Keratinocyte (primary cell): ENCODE measurements around the gene SMARCD2. TPM values are rescaled to one million over a fixed set of nuclear protein-coding genes. Genes with fewer than 3 reads are reported as not detected.

Experiments used
- DNase-seq: peaks from one replicate; pipeline ENCODE4 v3.0.0-alpha.2; 2011; ENCODE audit warnings: low read depth, missing footprints, low spot score
- FAIRE-seq: peaks from 2 replicates; lab custom pipeline; 2011; peaks lifted over from hg19 to GRCh38; lab: Jason Lieb, UNC
- H2AFZ ChIP-seq: 2 replicates; pipeline ENCODE4 v1.6.0; 2012; ENCODE audit warnings: low read length, control low read depth, inconsistent platforms; ENCODE audit not compliant: control insufficient read depth
- H3K27ac ChIP-seq: 2 replicates; pipeline ENCODE4 v1.5.1; 2011; ENCODE audit warnings: low read length; ENCODE audit not compliant: control insufficient read depth, insufficient read depth
- H3K27me3 ChIP-seq: 3 replicates; pipeline ENCODE4 v1.6.0; 2011; ENCODE audit warnings: low read length; ENCODE audit not compliant: control insufficient read depth, insufficient read depth; ENCODE audit errors: extremely low read depth
- H3K36me3 ChIP-seq, 2 experiments: 2 replicates in 1 of 2; 3 replicates in 1 of 2; pipeline ENCODE4 v1.5.1; 2011; ENCODE audit warnings: low read length in 2 of 2, mild to moderate bottlenecking in 1 of 2; ENCODE audit not compliant: control insufficient read depth in 2 of 2, insufficient read depth in 2 of 2; ENCODE audit errors: extremely low read depth in 1 of 2
- H3K4me1 ChIP-seq: 3 replicates; pipeline ENCODE4 v1.5.1; 2011; ENCODE audit warnings: low read length; ENCODE audit not compliant: control insufficient read depth, insufficient read depth; ENCODE audit errors: extremely low read depth
- H3K4me2 ChIP-seq: 3 replicates; pipeline ENCODE4 v1.6.0; 2011; ENCODE audit warnings: low read depth, low read length; ENCODE audit not compliant: control insufficient read depth, insufficient read depth; ENCODE audit errors: extremely low read depth
- H3K4me3 ChIP-seq, 3 experiments: fragments of 200-600 bp in 1 of 3; sonication (generic) in 1 of 3; 2 replicates in 2 of 3; 3 replicates in 1 of 3; pipeline ENCODE4 v1.5.1; 2011 to 2016; ENCODE audit warnings: low read length in 3 of 3, mild to moderate bottlenecking in 3 of 3, control low read depth in 2 of 3, inconsistent platforms in 1 of 3, low read depth in 1 of 3, mixed read lengths in 1 of 3, mixed run types in 1 of 3, moderate library complexity in 1 of 3; ENCODE audit not compliant: control insufficient read depth in 2 of 3, insufficient read depth in 2 of 3; ENCODE audit errors: extremely low read depth in 1 of 3
- H3K79me2 ChIP-seq: 2 replicates; pipeline ENCODE4 v1.6.0; 2012; ENCODE audit warnings: low read length; ENCODE audit not compliant: control insufficient read depth, insufficient read depth
- H3K9ac ChIP-seq: 3 replicates; pipeline ENCODE4 v1.6.0; 2011; ENCODE audit warnings: low read length; ENCODE audit not compliant: control insufficient read depth, insufficient read depth; ENCODE audit errors: extremely low read depth
- H3K9me1 ChIP-seq: 3 replicates; pipeline ENCODE4 v1.6.0; 2011; ENCODE audit warnings: low read length; ENCODE audit not compliant: control insufficient read depth, insufficient read depth; ENCODE audit errors: extremely low read depth
- H3K9me3 ChIP-seq: 2 replicates; pipeline ENCODE4 v1.5.1; 2012; ENCODE audit warnings: low read depth, low read length; ENCODE audit not compliant: control insufficient read depth
- H4K20me1 ChIP-seq: 3 replicates; pipeline ENCODE4 v1.6.0; 2011; ENCODE audit warnings: low read length; ENCODE audit not compliant: control insufficient read depth, insufficient read depth; ENCODE audit errors: extremely low read depth
- EZH2 ChIP-seq: IDR thresholded peaks from one replicate; pipeline ENCODE4 v1.6.1; 2012; ENCODE audit warnings: inconsistent platforms, mild to moderate bottlenecking, low read length, moderate library complexity
- dilution Hi-C: fragments of 300-500 bp; cut with MboI; formaldehyde crosslinking; loops from one replicate; pipeline ENCODE4 v1.7.0; 2020; ENCODE audit warnings: low sequenced_read_pairs; ENCODE audit not compliant: extremely low pct_ligation_motif_present
- polyA plus RNA-seq, 5 experiments: library from polyadenylated mRNA; depleted of rRNA in 3 of 5; stranded (reverse) in 3 of 5; stranded (forward) in 1 of 5; unstranded in 1 of 5; fragments of >200 nt; gene quantifications; 1 replicate in 1 of 5; 2 replicates in 3 of 5; 3 replicates in 1 of 5; pipeline versions ENCODE4 v1.2.1 to v1.2.3, GENCODE V29; 2011 to 2012; ENCODE audit warnings: missing spikeins in 2 of 5, low read depth in 1 of 5, low replicate concordance in 1 of 5
- TF ChIP-seq, protein P1 (sequence below), 3 experiments: IDR thresholded peaks in 1 of 3; conservative IDR thresholded peaks in 1 of 3; optimal IDR thresholded peaks in 1 of 3; 2 replicates in 2 of 3; 3 replicates in 1 of 3; pipeline versions ENCODE3 to v1.5.1; 2011; ENCODE audit warnings: low read length in 3 of 3, mild to moderate bottlenecking in 3 of 3, moderate library complexity in 2 of 3, control low read depth in 1 of 3, inconsistent platforms in 1 of 3; ENCODE audit not compliant: insufficient read depth in 2 of 3; ENCODE audit errors: extremely low read depth in 1 of 3

SMARCD2 gene
- polyA plus RNA-seq, 1 donor (not counting 4 experiments of a cell fraction or from before 2014, with no cell fraction given): 86.3 TPM

DNA sequence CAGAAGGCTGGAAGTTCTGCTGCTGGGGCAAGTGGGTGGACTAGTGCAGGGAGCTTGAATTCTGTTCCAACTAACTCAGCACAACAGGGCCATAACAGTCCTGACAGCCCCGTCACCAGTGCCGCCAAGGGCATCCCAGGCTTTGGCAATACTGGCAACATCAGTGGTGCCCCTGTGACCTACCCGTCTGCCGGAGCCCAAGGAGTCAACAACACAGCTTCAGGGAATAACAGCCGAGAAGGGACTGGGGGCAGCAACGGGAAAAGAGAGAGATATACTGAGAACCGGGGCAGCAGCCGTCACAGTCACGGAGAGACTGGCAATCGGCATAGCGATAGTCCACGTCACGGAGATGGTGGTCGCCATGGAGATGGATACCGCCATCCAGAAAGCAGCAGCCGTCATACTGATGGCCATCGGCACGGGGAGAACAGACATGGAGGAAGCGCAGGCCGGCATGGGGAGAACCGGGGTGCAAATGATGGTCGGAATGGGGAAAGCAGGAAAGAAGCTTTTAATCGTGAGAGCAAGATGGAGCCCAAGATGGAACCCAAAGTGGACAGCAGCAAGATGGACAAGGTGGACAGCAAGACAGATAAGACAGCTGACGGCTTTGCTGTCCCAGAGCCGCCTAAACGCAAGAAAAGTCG is 24.6 kb downstream of the SMARCD2 start:
- TF ChIP-seq EZH2: no peak
- TF ChIP-seq, protein P1, sequence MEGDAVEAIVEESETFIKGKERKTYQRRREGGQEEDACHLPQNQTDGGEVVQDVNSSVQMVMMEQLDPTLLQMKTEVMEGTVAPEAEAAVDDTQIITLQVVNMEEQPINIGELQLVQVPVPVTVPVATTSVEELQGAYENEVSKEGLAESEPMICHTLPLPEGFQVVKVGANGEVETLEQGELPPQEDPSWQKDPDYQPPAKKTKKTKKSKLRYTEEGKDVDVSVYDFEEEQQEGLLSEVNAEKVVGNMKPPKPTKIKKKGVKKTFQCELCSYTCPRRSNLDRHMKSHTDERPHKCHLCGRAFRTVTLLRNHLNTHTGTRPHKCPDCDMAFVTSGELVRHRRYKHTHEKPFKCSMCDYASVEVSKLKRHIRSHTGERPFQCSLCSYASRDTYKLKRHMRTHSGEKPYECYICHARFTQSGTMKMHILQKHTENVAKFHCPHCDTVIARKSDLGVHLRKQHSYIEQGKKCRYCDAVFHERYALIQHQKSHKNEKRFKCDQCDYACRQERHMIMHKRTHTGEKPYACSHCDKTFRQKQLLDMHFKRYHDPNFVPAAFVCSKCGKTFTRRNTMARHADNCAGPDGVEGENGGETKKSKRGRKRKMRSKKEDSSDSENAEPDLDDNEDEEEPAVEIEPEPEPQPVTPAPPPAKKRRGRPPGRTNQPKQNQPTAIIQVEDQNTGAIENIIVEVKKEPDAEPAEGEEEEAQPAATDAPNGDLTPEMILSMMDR (optimal IDR thresholded peaks at IDR 0.05 in 1 of 3, IDR thresholded peaks at IDR 0.05 in 1 of 3, conservative IDR thresholded peaks at IDR 0.05 in 1 of 3; ENCODE audit: extremely low read depth in 1 of 3, insufficient read depth in 2 of 3, low read length in 3 of 3): no peak
- dilution Hi-C loops: loop anchor here (5.0 kb wide), 1 partner anchor 36 kb away; no protein-coding TSS in a partner anchor
- Histone ChIP-seq H3K27ac (no peak overlapping the region), H3K27me3 (no peaks in the 10 kb centered on the region), H3K9ac (no peak overlapping the region), H3K9me3 (no peaks in the 10 kb centered on the region), H3K36me3 (peaks cover 63 to 67% of the 10 kb centered on the region in 2 experiments), H3K9me1 (no peaks in the 10 kb centered on the region), H2AFZ (no peak overlapping the region), H3K4me3 (no peak overlapping the region), H3K4me2 (no peak overlapping the region), H3K4me1 (no peaks in the 10 kb centered on the region), H4K20me1 (peaks cover 9% of the 10 kb centered on the region), H3K79me2 (peaks cover 12% of the 10 kb centered on the region)
- DNase-seq (no peak), FAIRE-seq (no peak)

DNA sequence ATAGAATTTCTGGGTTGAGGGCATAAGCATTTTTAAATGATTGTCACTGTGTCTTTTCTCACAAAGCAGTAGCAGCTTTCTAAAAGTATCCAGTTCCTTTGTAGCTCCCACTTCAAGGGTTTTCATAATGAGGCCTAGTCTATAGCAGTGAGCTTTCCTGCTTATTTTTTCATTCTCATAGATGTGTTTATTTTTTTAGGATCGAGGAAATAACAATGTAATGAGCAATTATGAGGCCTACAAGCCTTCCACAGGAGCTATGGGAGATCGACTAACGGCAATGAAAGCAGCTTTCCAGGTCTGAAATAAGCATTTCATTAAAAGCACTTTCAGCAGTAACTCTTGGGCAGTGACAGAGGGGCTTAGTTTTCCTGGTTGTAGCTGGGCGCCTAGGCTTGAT is 25.8 kb downstream of the SMARCD2 start:
- no peak overlapping the region for H3K27ac ChIP-seq
- peaks cover 60 to 64% of the 10 kb centered on the region in 2 experiments for H3K36me3 ChIP-seq
- FAIRE-seq (no peak), DNase-seq (no peak)
- peaks cover 7% of the 10 kb centered on the region for H3K79me2 ChIP-seq
- no peak overlapping the region for H3K4me2 ChIP-seq
- peaks cover 7% of the 10 kb centered on the region for H4K20me1 ChIP-seq
- H3K9me1 ChIP-seq: no peaks in the 10 kb centered on the region
- dilution Hi-C loops: loop anchor here (5.0 kb wide), 1 partner anchor 34 kb away; no protein-coding TSS in a partner anchor
- no peak overlapping the region for H3K9ac ChIP-seq
- no peak overlapping the region for H2AFZ ChIP-seq
- no peaks in the 10 kb centered on the region for H3K4me1 ChIP-seq
- H3K4me3 ChIP-seq: no peak overlapping the region
- no peaks in the 10 kb centered on the region for H3K9me3 ChIP-seq
- H3K27me3 ChIP-seq: no peaks in the 10 kb centered on the region
- TF ChIP-seq, protein P1 (optimal IDR thresholded peaks at IDR 0.05 in 1 of 3, IDR thresholded peaks at IDR 0.05 in 1 of 3, conservative IDR thresholded peaks at IDR 0.05 in 1 of 3; ENCODE audit: extremely low read depth in 1 of 3, insufficient read depth in 2 of 3, low read length in 3 of 3): no peak
- no peak for TF ChIP-seq EZH2
